GF-D8 (cell line): ENCODE data around the gene DHRSX.
"Not testable (repeated sequence)": the region's sequence is repeated elsewhere in the genome, so short reads cannot be mapped to it uniquely, and the experiment has no call there.

Experiments used
- DNase-seq: peaks from one replicate; lab custom pipeline; 2025; lab: John Stamatoyannopoulos, UW

Gene DHRSX

DNA sequence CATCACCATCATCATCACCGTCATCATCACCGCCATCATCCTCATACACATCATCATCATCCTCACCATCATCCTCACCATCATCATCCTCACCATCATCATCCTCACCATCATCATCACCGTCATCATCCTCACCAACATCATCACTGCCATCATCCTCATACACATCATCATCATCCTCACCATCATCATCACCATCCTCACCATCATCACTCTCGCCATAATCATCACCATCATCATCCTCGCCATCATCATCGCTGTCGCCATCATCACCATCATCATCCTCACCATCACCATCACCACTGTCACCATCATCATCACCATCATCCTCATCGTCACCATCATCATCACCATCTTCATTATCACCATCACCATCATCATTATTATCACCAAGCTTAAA is 19.8 kb upstream of the DHRSX start:
- no peak for DNase-seq

DNA sequence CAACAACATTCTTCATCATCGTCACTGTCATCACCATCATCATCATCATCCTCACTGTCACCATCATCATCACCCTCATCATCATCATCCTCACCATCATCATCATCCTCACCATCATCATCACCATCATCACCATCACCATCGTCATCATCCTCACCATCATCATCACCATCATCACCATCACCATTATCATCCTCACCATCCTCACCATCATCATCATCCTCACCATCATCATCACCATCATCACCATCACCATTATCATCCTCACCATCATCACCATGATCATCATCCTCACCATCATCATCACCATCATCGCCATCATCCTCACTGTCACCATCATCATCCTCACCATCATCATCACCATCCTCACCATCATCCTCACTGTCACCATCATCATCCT is 18.9 kb upstream of the DHRSX start:
- not testable (repeated sequence) for DNase-seq

DNA sequence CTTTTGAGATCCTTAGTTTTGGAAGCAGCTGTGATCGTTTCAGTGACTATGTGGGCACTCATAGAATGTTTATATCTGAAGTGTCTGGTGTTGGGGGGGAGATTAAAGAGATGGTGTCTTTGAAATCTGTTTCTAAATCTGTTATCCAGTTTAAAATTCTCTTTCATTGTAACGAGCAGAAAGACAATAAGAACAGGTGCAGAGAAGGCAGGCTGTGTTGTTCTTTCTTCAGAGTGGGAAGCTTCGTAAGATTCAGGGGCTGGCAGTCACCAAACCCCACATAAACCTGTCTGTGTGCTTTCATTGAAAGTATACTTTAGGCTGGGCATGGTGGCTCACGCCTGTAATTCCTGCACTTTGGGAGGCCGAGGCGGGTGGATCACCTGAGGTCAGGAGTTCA is 16.3 kb upstream of the DHRSX start:
- no peak for DNase-seq

DNA sequence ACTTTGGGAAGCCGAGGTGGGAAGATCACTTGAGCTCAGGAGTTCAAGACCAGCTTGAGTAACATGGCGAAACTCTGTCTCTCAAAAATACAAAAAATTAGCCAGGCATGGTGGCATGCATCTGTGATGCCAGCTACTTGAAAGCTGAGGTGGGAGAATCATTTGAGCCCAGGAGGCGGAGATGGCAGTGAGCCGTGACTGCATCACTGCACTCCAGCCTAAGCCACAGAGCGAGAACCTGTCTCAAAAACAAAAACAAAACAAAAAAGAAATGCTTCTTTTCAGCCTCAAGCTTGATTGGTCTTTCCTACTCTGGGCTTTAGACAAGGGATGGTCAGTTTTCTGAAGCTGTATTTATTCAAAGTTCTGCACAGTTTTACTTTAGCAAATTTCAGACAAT is 15.8 kb upstream of the DHRSX start:
- no peak for DNase-seq

DNA sequence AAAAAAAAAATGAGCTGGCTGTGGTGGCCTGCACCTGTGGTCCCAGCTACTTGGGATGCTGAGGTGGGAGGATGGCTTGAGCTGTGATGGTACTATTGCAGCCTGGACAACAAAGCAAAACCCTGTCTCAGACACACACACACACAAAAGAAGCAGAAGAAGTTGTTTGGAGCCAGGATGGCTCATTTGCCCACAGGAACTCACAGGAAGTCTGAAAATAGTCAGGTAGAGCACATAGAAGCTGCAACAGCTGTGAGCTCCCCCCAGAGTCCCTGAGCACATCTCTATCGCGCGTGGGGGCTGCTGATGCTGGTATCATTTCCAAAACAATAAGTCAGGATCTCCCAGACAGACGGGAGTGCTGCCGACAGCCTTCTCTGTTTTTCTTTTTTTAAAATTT is 13.4 kb upstream of the DHRSX start:
- no peak for DNase-seq

DNA sequence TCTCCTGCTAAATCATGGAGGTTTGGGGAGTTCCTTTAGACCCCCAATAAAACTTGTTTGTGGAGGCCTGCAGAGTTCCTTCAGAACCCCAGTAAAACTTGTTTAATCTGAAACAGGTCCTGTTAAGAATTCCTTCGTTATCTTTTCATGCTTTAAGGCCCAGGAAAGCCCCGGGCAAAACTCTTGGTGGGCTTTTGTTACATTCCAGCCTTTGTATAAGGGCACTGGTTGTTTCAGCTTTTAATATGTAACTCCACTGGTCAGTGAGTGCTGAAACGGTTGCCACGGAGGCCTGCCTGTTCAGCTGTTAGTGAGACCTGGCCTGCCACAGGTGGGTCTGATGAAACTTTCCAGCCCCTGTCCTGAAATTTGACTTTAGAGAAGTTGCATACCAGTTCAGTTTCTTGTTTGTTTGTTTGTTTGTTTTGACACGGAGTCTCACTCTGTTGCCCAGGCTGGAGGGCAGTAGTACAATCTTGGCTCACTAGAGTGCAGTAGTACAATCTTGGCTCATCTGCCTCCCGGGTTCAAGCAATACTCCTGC is 12.4 kb upstream of the DHRSX start:
- DNase-seq, result no peak

DNA sequence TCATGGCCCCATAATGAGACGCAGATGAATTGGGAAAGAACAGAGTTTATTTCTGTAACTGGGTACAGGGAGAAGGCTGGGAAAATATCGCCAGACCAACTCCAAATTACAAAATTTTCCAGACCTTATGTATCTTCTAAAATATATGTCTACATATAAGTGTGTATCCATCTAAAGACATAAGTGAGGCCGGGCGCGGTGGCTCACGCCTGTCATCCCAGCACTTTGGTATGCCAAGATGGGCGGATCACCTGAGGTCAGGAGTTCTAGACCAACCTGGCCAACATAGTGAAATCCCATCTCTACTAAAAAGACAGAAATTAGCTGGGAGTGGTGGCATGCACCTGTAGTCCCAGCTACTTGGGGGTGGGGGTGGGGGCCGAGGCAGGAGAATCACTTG is 11.7 kb upstream of the DHRSX start:
- DNase-seq, result no peak

DNA sequence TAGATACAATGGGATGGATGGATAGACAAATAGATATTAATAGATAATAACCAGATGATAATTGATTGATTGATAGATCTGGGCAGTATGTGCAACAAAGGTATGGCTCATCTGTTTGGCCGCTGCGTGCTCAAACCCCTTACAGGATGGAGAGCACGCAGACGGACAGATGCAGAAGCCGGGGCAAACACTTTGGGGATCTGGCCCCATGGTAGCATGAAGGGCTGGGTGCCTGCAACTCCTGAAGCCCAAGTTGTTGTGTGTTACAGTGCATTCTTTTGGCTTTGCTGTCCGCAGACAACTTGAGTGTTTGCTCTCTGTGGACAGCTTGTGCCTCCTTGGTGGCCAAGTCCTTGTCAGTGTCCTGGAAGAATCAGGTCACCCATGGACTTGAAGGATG is 10.6 kb upstream of the DHRSX start:
- DNase-seq, result no peak

DNA sequence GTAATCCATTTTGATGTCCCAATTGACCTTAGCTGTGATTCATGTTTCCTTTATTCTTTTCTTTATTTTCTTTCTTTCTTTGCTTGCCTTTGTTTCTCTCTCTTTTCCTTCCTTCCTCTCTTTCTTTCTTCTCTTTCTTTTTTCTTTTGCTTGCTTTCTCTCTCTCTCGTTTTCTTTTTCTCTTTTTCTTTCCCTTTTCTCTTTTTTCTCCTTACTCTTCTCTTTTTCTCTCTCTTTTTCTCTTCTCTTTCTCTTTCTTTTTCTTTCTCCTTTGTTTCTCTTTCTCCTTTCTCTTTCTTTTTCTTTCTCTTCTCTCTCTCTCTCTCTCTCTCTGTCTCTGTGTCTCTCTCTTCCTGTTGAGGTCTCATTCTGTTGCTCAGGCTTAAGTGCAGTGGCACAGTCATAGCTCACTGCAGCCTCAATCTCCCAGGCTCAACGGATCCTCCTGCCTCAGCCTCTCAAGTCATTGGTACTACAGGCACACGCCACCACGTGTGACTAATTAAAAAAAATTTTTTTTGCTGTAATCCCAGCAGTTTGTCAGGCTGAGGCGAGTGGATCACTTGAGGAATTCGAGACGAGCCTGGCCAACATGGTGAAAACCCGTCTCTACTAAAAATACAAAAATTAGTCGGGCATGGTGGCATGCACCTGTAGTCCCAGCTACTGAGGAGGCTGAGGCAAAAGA is 8.0 kb upstream of the DHRSX start:
- no peak for DNase-seq

DNA sequence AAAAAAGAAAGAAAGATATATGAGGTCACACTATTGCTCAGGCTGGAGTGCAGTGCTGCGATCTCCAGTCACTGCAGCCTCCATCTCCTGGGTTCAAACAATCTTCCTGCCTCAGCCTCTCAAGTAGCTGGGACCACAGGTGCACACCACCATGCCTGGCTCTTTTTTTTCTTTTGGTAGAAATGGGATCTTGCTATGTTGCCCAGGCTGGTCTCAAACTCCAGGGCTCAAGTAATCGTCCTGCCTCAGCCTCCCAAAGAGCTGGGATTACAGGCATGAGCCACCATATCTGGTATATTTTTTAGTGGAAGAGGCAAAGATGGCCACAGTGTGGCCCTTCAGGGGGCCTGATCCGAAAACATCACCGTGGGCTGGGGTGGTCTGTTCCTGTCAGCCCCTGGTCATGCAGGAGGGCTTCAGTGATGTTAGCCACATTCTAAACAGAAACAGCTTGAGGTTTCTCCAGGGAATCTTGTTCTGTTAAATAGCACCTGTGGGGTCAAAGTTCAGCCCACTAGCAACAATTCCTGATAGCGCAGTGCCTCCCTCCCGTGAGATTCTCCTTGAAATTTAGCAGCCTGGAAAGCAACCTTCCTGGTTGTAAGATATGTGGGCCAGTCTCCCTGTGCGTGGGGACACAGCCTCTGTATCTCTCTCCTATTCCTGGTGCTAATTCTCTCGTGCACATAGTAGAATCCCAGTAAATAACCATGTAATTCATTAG is 7.3 kb upstream of the DHRSX start:
- DNase-seq, result no peak

DNA sequence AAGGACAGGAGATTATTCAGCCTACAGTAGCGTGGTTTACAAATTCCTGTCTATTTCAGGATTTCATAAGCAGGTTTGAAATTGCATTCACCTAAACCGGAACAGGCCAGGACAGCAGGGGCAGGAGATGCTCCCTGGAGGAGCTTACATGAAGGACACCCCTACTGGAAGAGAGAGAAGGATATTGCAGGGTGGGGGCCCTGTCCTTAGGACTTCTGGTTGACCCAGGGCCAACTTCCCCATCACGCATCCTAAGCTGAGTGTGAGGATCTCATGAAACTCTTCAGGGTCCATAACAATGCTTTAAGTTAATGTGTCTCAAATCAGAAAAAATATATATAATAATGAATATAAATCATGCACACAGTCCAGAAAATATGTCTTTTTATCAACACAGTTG is 6.4 kb upstream of the DHRSX start:
- DNase-seq, result no peak

DNA sequence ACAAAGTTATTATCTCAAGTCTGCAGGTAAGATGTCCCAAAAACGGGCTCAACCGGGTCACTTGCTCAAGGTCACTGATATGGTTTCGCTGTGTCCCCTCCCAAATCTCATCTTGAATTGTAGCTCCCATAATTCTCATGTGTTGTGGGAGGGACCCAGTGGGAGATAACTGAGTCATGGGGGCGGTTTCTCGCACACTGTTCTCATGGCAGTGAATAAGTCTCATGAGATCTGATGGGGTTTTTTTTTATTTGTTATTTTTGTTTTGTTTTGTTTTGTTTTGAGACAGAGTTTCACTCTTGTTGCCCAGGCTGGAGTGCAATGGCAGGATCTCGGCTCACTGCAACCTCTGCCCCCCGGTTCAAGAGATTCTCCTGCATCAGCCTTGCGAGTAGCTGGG is 4.6 kb upstream of the DHRSX start:
- DNase-seq, result not testable (repeated sequence)

DNA sequence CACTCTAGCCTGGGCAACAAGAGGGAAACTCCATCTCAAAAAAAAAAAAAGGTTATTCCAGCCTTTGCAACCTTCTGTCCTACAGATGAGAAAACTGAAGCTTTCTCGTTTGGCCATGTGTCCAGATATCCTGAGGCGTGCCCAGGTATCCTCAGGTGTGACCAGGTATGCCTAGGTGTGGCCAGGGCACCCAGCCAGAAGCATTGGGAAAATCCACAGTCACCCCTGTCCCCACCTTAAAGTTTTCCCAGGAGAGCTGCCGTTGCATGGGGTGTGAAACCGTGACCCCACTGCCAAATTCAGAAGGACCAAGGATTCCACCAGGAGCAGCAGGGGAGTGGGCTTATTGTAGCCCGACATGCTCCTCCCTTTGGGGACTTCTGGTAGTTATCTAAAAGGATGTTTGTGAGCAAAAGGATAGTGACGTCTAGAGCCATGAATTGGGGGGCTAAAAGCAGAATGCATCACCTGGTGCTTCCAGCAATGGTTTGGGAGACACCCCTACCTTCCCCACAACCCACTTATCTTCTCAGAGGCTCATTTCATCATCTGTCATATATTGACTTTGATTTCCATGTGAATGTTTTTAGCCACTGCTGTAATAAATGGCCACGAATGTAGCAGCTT is 4.0 kb upstream of the DHRSX start:
- DNase-seq, result no peak

DNA sequence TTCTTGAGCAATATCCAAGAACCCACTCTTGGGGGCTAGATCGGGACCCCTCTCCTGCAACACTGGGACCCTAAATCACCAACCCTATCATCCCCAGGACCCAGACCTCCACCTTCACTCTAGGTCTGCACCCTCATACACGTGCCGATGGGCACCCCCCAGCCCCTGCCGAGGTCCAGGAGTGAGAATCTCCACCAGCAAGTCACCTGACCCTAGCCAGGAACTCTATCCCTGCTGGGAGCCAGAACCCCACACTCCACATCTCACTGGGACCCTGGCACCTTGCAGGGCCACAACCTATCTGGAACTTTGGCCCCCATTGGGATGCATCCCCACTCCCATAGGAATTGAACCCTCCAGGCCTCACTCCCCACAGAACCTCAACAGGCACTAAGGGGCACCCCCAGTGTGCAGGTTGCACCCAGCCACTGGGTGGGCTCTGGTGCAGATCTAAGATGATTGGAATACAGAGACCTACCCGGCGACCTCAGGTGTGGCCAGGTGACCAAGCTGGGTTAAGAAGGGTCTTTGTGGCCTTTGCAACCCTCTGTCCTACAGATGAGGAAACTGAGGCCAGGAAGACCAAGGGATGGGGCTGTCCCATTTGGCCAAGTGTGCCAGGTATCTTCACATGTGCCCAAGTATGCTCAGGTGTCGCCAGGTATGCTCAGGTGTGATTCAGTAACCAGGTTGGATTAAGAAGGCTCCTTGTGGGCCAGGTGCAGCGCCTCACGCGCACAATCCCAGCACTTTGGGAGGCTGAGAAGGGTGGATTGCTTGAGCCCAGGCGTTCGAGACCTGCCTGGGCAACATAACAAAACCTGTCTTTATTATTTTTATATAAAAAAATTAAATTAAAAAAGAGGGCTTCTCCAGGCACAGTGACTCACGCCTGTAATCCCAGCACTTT is 3.1 kb upstream of the DHRSX start:
- no peak for DNase-seq

DNA sequence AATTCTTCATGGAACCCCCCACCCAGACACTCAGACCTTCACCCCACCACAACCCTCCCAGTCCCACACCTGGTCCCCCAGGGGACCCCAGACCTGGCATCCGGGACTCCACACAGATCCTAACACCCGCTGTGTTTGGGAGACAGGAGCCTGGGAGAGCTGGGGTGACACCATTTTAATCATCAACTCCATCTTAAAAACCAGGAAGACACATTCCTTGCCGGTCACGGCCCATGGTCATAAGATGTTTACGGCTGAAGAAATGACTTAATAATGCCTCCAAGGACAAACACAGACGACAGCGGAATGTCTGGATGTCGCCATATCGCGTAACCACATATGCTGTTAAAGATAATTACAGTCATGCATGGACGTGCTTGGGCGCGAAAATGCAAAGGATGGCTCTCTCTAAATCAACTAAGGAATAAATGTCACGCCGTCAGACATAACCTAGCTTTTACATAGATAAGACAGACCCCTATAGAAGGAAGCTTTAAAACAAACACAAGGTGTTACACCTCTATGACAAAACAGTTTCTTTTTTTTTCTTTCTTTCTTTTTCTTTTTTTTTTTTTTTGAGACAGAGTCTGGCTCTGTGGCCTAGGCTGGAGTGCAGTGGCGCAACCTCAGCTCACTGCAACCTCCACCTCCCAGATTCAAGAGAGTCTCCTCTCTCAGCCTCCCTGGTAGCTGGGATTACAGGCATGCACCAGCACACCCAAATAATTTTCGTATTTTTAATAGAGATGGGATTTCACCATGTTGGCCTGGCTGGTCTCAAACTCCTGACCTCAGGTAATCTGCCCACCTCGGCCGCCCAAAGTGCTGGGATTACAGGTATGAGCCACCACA is 2.1 kb upstream of the DHRSX start:
- DNase-seq, result no peak

DNA sequence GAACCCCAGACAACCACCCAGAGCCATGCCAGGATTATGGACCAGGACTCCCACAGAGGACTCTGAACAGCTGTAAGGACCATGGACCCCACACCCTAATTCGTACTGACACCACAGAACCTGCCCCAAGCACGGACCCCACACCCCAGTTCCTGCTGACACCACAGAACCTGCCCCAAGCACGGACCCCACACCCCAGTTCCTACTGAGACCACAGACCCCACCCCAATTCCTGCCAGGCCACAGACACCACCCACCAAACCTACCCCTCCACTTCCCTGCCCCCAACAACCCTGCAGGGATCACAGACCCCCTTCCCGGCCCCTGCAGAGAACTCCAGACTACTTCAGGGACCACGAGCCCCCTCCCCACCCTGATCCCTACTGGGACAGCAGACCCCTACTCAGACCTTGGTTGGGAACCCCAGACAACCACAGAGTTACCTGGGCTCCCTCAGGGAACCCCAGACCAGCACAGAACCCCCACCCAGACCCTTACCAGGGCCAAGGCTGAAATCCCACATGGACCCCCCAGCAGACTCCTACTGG is 1.4 kb upstream of the DHRSX start:
- no peak for DNase-seq

DNA sequence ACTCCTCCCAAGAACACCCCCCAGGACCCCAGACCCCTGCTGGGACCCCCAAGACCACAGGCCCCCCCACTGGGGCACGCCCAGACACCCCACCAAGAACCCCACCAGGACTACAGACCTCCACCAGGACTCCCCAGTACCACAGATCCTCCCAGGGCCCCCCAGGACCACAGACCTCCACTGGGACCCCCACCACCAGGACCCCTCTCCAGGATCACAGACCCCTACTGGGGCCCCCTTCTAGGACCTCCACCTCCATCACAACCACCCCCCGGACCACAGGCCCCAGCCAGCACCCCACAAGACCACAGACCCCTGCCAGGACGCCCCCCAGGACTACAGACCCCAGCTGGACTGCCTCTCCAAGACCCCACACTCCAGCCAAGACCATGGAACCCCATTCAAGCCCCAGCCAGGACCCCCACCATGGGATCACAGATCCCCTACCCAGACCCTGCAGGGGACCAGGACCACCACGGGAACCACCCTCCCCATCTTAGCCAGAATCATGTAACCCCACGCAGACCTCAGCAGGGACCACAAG is 855 bp upstream of the DHRSX start:
- DNase-seq, result no peak

DNA sequence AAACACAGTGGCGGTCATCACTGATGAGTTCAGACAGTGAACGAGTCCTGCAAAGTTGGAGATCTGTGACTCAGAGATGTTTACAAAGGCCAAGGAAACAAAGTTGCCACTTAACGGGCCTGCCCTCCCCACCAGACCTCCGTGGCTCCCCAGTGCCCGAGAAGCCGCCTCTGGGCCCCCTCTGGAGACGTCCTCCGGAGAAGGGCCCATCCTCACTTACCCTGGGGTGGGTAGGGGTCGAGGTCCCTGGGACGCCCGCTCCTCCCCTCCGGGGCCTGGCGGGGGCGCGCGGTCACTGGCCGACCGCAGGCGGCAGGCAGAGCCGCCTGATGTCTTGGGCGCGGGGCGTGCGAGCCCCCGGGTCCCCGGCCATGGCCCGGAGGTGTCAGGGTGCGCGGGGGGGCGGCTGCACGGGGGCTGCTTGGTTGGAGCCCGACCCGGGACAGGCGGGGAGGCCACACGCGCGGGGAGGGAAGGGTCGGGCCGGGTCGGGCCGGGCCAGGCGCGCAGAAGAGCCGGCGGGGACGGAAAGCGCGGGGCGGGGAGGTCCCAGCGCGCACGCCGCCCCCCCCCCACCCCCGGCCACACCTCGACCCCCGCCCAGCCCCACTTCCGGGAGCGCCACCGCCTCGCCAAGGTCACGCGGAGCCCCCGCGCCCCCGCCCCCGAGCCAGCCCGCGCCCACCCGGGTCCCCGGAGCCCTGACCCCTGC is 529 bp downstream of the DHRSX start:
- no peak for DNase-seq

DNA sequence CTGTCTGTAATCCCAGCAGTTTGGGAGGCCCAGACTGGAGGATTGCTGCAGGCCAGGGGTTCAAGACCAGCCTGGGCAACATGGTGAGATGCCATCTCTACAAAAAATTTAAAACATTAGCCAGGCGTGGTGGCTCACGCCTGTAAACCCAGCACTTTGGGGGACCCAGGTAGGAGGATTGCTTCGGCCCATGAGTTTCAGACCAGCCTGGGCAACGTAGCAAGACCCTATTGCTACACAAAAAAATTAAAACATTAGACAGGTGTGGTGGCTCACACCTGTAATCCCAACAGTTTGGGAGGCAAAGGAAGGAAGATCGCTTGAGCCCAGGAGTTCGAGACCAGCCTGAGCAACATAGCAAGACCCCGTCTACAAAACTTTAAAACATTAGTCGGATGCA is 1.3 kb downstream of the DHRSX start:
- no peak for DNase-seq

DNA sequence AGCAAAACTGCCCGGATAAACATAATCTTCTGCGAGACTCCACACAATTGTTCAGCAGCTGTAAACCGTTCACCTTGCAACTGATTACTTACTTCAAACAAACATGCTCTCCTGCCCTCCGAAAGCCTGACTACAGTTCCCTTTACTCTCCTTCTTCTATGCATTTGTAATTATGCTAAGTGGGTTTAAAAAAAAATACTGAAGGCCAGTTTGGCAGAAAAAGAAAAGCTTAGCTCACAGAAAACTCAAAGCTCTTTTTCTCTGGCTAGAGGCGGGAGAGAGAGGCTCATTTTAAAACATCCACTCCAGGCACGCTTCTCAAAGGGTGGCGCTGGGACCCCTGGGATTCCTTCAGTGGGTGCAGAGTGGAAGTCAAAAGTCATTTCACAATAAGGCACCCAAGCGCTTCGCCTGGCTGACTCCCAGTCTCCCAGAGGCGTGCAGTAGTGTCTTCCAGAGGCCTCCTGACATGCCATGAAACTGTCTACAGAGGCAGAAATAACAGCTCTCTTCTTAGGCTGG is 1.9 kb downstream of the DHRSX start:
- no peak for DNase-seq
